GM19372 (cell line): ENCODE measurements around the gene RSPO4.
"Not testable (repeated sequence)": the region's sequence is repeated elsewhere in the genome, so short reads cannot be mapped to it uniquely, and the experiment has no call there.

ENCODE experiments used
- ATAC-seq: cut with Tn5 transposase; IDR thresholded peaks from one replicate; pipeline ENCODE4 v1.9.1; 2021; ENCODE audit warnings: mild to moderate bottlenecking, low read depth, moderate library complexity; ENCODE audit not compliant: unreplicated experiment

The RSPO4 gene

GRCh38 chr20:1005452-1006027, 3.4 kb upstream of the RSPO4 start:
- peak; percentile 61 for ATAC-seq

DNA sequence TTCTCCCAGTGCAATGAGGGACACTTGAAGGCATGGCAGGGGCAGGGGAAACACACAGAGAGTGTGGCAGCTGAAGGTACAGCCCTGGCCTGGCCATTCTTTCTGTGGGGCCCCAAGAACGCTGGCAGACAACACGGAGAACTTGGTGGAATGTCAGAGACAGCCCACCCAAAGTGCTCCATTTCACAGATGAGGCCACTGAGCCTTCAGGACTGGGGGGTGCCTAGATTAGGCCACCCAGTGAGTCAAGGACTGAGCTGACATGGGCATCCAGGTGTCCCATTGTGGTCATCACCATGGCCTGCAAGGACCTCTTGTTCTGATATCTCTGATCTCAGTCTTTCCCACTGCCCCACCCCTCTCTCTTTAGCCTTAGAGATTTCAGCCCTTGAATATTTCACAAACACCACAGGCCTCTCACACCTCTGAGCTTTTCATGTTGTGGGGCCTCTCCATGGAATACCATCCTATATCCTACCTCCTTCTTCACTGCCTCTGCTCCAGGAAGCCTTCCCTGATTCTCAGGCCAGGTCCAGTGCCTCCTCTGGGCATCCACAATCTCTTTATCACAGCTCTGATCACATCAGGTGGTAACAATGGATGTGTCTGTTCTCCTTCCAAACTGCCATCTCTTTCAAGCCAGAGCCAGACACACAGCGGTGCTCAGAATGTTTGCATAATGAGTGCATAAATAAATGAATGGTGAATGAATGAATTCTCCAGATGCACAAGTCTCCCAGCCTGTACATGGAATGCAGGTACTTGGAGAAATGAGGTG, 2.0 kb upstream of the RSPO4 start:
- no peak for ATAC-seq

DNA sequence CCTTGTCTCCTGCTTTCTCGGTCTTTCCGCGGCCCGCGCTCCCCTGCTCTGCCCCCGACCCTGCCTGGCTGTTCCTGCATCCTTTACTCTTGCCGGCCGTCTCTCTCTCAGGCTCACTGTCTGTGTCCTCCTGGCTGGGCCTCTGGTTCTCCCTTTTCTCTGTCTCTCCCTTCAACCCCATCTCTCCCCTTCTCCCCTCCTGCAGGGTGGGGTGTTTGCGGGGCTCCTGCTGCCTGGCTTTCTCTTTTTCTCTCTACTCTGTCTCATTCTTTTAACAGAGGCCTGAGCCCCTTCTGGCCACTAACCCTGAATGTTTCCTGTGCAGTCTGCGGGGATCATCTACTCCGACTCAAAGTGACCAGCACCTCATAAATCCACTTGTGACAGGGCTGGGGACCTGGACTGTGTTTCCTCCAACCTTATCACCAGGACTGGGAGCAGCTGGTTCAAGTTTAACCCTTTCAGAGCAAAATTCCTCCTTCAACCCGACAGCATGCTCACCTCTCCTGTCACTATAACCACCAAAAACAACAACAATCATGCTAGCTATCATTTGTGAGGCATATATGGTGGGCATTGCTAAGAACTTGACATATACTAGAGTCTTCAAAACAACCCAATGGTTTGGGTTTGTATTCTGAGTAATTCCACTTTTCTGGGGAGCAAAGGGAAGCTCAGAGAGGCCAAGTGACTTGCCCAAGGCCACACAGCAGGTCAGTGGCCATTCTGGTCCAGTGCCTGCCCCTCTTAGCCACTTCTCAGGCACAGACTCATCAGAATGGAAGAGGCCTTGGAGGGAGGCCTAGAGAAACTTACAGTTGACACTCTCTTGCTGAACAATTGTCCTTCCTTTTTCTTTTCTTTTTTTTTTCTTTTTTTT, 811 bp upstream of the RSPO4 start:
- no peak for ATAC-seq

GRCh38 chr20:1001116-1001515, 995 bp downstream of the RSPO4 start:
- no peak for ATAC-seq

GRCh38 chr20:998231-998830, 3.8 kb downstream of the RSPO4 start:
- ATAC-seq, result no peak

GRCh38 chr20:997486-997885, 4.6 kb downstream of the RSPO4 start:
- no peak for ATAC-seq

DNA sequence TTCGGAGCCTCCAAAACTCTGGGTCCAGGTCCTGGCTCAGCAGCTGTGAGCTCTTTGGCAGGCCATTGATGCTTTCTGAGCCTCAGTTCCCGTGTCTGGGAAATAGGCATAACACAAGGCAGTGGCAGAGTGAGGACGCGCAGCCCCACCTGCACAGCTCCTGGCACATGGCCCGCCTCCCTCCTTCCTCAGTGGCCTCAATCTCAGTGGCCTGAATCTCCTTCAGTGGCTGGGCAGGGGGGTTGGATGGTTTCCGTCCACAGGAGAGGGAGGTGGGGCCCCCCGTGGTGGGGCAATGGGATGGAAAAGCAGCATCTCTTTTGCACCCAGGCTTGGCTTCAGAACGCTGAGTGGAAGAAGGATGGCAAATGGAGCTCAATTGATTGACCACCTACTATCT, 5.1 kb downstream of the RSPO4 start:
- ATAC-seq, result no peak

DNA sequence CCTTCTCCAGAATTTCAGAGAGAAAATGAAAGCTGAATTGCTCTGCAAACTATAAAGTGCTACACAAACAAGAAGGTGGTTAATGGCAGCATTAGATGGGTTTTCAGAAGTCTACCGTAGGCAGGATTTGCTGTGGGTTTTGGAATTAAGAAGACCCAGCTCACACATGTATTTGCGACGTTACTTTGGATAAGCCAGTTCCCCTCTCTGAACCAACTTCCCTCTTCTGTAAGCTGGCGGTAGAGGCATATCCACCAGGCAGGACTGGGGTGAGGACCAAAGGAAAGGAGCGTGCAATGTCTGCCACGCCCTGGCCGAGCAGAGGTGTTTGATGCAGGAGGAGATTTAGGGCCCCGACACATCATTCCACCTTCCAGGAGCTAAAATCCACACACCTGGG, 6.9 kb downstream of the RSPO4 start:
- ATAC-seq, result no peak

DNA sequence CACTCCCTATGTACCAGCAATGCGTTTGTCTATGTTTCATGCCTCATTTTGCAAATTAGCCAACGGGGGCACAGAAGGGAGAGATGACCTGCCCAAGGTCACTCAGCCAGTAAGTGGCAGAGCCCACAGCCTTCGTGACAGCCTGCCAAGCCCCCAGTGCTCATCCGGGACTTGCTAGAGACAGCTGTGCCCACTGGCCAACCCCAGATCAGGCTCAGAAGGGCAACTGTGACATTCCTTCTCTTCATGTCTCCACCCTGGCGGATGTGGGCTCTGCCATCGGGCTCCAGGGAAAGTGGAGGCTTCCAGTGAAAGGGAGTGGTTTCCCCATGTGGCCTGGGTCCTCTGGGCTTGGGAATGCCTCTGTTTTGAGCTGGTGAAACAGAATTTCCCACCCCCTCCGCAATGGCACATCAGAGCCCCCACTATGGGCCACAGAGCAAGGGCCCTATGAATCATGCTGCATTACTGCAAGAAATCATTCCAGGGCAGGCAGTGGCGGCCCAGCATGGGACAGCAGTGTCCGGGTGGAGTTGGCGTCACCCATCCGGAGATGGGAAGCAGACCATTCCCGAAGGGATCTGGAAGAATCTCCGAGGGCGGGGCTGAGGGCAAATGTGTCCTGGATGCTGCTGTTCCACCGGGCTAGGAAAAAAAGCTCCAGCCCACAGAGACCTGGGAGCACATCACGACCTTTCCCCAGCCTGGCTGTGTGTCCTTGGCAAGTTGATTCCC, 9.1 kb downstream of the RSPO4 start:
- ATAC-seq, result no peak

DNA sequence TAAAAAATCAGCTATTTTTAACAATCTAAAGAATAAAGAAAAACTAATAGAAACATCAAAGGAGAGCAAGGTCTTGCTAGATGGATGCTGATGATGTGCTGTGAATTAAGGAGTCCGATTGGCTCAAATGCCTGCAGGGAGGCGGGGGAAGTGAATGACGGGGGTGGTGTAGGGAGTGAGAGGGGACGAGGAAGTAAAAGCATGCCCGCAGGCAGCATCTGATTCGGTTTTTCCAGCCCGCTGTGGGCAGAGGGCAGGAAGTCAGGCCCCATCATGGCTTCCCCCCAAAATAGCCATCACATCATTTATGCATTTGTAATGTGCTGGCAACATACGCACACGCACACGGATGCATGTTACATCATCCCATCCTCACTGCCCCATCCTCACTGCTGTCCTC, 10.3 kb downstream of the RSPO4 start:
- ATAC-seq, result no peak

- ATAC-seq, result no peak
These were observed 11.7 kb downstream of the RSPO4 start for GRCh38 chr20:990293-990959.

DNA sequence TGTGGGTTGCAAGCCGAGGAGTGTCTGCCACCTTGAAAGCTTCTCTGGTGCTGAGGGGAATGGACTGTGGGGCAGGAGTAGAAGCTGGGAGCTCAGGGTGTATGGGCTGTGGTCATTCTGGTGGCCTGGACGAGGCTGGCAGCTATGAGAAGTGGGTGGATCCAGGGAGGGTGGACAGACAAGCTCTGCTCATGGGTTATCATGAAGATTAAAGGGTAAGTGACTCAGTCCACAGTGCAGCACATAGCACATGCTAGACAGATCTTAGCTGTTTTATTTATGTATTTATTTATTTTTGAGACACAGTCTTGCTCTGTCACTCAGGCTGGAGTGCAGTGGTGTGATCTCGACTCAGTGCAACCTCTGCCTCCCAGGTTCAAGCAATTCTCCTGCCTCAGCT, 13.8 kb downstream of the RSPO4 start:
- ATAC-seq, result no peak

GRCh38 chr20:987677-988076, 14.4 kb downstream of the RSPO4 start:
- ATAC-seq, result no peak

GRCh38 chr20:986733-987355, 15.3 kb downstream of the RSPO4 start:
- ATAC-seq, result no peak

DNA sequence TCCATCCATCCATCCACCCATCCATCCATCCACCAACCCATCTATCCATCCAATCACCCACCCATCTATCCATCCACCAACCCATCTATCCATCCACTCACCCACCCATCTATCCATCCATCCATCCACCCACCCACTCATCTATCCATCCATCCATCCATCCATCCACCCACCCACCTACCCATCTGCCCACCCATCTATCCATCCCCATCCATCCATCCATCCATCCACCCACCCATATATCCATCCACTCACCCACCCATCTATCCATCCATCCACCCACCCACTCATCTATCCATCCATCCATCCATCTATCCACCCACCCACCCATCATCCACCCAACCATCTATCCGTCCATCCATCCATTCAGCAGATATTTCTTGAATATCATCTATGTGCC, 17.1 kb downstream of the RSPO4 start:
- not testable (repeated sequence) for ATAC-seq

DNA sequence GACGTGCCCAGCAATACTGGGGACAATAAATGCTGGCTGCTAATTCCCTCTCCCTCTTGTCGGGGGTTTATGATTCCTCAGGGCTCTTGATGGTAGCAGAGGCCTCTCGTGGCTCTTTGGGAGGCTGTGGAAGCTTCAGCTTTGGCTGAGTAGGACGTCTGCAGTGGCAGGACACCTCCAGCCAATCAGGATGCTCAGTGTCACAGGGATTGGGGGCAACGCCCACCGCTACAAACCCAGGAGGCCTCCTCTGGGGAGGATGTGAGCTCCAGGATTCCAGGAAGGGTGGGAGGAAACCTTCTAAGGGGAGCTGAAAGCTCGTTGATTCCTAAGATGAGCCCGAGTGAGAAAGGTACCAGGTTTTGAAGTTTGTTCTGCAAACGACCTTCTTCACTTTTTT, 19.4 kb downstream of the RSPO4 start:
- ATAC-seq, result no peak

DNA sequence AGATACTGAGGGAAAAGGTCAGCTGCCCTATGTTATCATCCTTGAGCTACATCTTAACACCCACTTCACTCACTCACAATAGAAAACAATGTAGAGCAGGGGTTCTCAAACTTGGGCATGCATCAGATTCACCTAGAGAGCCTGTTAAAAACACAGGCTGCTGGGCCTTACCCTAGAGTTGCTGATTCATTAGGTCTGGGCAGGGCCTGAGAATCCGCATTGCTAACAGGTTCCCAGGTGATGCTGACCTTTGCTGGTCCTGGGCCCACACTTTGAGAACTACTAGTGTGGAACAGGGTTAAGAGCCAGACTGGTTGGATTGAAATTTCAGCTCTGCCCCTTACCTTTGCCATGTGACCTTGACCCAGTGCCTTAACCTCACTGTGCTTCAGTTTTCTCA, 25.1 kb downstream of the RSPO4 start:
- no peak for ATAC-seq

- no peak for ATAC-seq
These were observed 26.1 kb downstream of the RSPO4 start for GRCh38 chr20:976033-976432.

- ATAC-seq, result no peak
These were observed 28.3 kb downstream of the RSPO4 start for GRCh38 chr20:973785-974194.
